ENCODE results near the gene DNAJC21.

DNA sequence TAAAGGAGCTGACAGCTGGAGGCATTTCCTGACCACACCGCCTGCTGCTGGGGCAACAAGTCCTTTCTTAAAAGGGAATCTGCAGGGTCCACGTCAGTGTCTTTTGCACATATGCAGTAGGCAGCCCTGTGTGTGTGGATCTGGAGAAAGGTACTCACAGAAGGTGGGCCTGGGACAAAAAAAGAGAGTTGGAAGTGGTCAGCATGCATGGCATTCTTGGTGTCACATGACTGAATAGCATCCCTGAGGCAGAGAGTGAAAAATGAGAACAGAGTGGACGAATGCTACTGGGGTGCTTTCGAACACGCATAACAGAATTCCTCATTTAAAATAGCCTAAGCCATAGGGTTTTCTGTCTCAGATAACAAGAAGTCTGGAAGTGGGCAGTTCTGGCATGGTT lies 47.0 kb downstream of the DNAJC21 start:
- no peak for TF ChIP-seq CTCF (IDR thresholded peaks at IDR 0.05; ENCODE audit: low read depth, low read length, missing input control)
- TF ChIP-seq, protein P1, sequence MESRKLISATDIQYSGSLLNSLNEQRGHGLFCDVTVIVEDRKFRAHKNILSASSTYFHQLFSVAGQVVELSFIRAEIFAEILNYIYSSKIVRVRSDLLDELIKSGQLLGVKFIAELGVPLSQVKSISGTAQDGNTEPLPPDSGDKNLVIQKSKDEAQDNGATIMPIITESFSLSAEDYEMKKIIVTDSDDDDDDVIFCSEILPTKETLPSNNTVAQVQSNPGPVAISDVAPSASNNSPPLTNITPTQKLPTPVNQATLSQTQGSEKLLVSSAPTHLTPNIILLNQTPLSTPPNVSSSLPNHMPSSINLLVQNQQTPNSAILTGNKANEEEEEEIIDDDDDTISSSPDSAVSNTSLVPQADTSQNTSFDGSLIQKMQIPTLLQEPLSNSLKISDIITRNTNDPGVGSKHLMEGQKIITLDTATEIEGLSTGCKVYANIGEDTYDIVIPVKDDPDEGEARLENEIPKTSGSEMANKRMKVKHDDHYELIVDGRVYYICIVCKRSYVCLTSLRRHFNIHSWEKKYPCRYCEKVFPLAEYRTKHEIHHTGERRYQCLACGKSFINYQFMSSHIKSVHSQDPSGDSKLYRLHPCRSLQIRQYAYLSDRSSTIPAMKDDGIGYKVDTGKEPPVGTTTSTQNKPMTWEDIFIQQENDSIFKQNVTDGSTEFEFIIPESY (IDR thresholded peaks at IDR 0.05): no peak
- TF ChIP-seq ATF3 (IDR thresholded peaks at IDR 0.05): no peak
- no peak for TF ChIP-seq RAD21 (IDR thresholded peaks at IDR 0.05)
- no peak for TF ChIP-seq YY1 (IDR thresholded peaks at IDR 0.05)
- TF ChIP-seq FOXA1 (IDR thresholded peaks at IDR 0.05): no peak
- TF ChIP-seq MAX (IDR thresholded peaks at IDR 0.05): no peak
